NCI-H446 treated with DMSO at 0.1 percent for 48 hours (cell line): ENCODE data around the gene LRRC63.

Source experiments
- DNase-seq: peaks from one replicate; lab custom pipeline; 2025; lab: John Stamatoyannopoulos, UW

The LRRC63 gene

DNA sequence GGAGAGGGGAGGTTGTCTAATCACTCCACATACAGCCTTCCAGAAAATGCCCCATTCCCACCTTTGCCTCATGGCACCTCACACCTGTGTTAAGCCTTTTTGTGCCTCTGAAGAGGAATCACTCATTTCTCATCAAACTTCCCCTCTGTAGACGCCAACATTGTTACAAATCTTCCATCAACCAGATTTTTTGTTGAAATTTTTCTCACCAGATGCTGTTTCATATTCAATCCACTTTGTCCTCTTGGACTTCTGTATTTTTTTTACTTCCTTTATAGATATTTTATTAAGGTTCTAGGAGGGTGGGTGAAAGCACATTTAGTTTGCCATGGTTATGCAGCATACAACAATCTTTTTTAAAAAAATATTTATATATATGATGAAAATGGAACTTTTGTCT, 101.3 kb downstream of the LRRC63 start:
- no peak for DNase-seq

DNA sequence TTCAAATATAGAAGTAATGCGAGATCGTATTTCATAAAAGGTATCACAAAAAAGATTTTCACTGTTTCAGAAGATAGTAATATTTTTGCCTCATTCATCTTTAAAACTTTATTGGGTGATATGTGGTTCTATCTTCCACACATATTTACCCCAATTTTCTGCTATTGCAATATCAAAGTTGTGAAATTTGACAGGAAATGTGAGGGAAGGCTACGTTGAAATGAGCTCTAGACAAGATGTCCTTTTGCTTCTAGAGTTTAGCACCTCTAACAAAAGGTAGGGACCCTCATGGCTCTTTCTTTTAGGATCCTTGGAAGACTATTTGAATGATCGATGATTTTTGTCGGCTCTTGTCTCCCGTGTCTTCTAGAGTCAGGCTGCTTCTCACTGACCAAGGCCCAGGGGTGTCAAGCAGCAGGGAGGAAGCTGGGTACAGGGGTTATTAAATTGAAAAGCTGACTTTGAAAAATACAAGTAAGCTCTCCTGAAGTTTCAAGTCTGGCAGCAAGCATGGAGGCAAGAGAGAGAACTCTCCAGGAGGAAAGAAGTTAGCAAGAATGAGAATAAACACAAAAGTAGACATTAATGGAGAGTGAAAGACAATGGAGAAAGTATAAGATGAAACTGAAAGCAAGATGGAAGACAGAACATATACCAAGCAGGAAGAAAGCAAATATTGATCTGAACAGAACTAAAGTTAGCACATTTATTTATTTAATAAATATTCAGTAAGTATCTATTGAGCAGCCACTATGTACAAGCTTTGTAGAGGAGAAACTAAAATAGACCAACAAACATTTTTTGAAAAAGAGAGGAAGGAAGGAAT, 101.9 kb downstream of the LRRC63 start:
- DNase-seq: no peak

DNA sequence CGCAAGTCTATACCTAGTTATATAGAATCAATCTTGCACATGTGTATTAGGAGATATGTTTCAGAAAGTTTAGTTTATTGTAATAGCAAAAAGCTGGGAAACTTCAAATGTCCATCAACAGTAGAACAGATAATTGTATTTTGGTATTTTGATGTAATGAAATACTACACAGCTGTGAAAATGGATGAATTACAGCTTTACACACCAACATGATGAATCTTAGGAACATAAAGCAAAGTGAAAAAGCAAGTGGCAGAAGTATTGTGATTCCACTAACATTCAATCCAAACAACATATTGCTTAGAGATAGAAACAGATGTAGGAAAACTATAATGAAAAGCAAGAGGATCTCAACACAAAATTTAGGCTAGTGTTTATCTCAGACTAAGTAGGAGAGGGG, 102.9 kb downstream of the LRRC63 start:
- no peak for DNase-seq

DNA sequence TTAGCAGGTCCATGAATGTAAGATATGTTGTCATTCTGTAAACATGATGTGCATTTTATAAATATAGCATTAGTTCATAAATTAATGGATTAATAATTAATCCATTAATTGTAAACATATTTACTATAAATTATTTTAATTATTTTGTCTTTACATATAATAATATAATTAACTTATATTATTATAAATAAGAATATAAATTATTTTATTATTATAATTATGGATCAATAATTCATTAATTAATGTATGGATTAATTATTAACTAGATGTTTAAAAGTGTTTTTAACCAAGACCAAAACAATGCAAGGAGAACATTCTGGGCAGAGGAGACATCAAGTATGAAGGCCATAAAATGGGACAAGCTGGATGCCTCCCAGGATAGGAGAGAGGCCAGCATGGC, 103.3 kb downstream of the LRRC63 start:
- DNase-seq: no peak

DNA sequence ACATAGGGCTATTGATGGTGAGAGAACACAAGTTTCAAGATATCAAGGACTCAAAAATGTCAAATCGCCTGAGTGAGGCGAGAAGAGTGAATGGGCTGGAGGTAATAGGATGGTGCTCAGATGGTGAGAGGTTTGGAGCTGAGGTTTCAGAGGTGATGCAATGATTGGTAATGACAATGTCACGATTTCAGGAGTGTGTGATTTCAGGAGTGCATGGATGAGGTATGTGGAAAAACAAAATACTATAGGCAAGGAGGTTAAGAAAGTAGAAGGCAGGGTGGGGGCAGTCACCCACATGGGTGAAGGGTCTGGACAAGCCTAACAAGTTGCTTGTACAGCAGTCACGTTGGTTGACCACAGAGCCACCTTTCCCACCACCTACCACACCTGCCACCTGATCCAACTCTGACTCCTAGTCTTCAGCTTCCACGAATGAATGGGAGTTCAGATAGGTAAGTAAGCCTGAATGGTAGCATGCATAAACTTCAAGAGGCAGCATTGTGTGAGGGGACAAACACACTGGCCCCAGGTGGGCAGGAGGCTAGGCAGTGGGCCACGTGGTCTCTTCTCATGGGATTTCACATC, 103.9 kb downstream of the LRRC63 start:
- no peak for DNase-seq

DNA sequence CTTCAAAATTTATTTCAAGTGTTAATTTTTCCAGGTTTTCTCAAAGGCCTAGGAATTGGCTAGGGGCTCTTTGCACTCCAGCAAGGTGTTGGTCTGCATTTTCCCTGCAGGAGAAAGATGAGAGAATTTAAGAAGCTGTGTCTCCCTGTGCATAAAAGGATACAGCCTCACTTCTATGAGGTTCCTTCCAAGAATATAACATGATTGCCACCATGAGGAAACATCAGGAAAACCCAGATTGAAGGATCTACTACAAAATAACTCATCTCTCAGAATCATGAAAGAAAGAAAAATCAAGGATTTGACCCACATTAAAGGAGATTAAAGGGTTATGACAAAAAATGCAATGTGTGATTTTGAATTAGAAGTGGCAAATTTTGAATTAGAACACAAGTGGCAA, 105.4 kb downstream of the LRRC63 start:
- DNase-seq: no peak

DNA sequence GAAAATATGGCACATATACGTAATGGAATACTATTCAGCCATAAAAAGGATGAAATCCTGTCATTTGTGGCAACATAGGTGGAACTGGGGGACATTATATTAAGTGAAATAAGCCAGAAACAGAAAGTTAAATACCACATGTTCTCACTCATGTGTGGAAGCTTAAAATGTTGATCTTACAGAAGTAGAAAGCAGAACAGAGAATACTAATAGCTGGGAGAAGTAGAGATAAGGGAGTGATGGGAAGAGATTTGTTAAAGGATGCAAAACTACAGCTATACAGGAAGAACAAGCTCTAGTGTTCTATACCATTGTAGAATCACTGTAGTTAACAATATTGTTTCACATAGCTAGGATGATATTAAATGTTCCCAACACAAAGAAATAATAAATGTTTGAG, 107.3 kb downstream of the LRRC63 start:
- no peak for DNase-seq

DNA sequence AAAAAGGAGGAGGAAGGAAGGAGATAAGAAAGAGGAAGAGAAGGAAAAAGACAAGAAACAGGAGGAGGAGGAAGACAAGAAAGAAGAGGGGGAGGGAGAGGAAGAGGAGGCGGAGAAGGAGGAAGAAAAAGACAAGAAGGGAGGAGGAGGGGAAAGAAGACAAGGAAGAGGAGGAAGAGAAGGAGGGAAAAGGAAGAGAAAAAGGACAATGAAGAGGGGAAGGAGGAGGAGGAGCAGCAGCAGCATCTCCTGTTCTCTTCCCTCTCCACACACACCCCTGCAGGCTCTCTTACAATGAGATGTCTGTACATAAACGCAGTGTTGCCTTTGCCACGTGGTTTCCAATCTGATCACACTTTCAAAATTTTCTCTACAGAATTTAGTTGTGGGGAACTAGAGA, 108.7 kb downstream of the LRRC63 start:
- no peak for DNase-seq

DNA sequence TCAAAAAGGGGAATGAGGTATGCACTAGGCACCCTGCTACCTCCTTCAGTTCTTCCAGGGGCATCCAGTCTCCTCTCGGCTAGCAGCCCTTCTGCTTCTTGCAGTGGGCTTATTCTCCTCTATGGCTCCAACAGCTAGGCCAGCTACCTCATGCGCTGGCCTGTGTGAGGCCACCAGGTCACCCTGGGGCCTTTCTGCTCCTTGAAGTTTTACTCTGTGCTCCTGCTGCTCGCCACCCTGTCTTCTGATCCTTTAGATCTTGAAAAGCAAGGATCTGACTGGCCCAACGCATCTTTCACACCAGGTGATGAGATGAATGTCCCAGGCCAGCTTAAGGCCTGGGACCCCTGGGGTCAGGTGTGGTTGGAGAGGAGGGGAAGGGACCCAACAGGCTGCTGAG, 109.1 kb downstream of the LRRC63 start:
- no peak for DNase-seq

DNA sequence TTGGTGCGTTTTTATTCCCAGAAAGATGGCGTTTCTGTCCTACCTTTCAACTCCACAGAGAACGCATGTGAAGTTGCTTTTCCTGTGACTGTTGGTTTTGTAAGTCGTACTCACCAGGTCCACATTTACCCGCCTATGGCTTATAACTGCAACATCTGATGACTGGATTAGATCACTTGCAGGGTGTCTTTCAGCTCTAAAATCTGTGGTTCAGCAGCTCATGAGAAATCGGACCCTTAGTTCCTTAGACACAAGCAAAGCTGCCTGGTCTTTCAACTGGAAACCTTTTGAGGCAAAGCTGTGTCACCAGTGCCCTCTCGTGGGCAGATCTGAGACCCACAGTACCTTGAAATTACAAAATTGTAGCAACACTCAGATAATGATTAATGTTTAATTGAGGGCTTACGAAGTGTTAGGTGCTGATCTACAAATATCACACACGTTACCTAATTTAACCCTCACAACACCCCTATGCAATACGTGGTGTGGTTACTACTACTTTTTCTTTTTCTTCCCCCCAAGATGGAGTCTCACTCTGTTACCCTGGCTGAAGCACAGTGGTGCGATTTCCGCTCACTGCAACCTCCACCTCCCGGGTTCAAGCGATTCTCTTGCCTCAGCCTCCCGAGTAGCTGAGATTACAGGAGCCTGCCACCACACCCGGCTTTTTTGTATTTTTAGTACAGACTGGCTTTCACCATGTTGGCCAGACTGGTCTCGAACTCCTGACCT, 109.9 kb downstream of the LRRC63 start:
- DNase-seq: peak; percentile 1

DNA sequence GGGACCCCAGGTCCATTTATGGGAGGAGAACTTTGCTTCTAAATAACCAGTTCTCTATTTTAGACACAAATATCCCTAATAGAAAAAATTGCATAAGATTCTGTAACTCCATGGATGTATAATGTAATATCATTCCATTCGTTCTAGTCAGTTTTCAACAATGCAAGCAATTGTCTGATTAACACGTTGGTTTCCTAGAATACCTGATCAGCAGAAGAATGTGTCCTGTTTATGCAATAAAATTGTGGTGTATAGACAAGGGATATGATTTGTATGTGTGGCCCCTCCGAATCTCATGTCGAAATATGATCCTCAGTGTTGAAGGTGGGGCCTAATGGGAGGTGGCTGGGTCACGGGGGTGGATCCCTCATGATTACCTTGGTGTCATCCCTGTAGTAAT, 113.2 kb downstream of the LRRC63 start:
- no peak for DNase-seq
